ENCODE data around the gene MAP7.
"Not testable (repeated sequence)": the region's sequence is repeated elsewhere in the genome, so short reads cannot be mapped to it uniquely, and the experiment has no call there.

Gene MAP7

DNA sequence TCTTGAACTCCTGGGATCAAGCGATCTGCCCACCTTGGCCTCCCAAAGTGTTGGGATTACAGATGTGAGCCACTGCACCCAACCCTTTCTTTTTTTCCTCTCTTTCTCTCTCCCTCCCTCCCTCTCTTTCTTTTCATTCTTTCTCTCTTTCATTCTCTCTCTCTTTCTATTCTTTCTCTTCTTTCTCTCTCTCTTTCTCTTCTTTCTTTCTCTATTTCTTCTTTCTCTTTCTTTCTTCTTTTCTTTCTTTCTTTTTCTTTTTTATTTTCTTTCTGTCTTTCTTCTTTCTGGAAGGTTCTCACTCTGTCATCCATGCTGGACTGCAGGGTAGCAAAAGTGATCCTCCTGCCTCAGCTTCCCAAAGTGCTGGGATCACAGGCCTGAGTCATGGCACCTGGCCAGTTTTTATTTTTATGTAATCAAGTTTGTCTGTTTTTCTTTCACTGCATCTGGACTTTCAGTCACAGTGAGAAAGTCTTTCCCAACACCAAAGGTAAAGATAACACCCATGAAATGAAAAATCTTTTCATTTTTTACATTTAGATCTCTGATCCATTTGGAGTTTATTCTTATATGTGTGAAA is 240.4 kb downstream of the MAP7 start:
- DNase-seq (ENCODE audit: low read depth in 2 of 2, low spot score in 1 of 2) = no peak

- DNase-seq (ENCODE audit: low read depth in 2 of 2, low spot score in 1 of 2) = no peak
These were observed 241.1 kb downstream of the MAP7 start for GRCh38 chr6:136309171-136309570.

DNA sequence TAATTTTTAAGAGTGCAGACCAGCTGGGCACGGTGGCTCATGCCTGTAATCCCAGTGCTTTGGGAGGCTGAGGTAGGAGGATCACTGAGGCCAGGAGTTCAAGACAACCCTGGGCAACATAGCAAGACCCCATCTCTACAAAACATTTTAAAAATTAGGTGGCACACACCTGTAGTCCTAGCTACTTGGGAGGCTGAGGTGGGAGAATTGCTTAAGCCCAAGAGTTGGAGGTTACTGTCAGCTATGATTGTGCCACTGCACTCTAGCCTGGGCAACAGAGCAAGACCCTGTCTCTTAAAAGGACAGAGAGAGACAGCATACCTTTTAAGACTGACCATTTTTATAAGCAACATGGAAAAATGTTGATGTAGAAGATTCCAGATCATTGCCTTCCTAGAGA is 241.8 kb downstream of the MAP7 start:
- not testable (repeated sequence) for DNase-seq (ENCODE audit: low read depth in 2 of 2, low spot score in 1 of 2)

DNA sequence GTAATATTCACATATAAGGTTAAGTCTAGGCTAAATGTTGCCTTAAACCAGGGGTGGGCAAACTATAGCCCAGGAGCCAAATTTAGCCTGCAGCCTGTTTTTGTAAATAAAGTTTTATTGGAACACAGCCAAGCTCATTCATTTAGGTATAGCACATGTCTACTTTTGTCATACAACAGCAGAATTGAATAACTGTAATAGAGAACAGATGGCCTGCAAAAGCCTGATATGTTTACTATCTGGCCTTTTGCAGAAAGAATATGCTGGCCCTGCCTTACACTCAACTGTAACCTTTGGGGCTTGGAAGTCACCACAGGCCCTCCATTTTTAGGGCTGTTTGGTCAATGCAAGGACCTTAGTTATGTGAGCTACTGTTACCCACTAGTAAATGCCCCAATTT is 242.9 kb downstream of the MAP7 start:
- no peak for DNase-seq (ENCODE audit: low read depth in 2 of 2, low spot score in 1 of 2)

DNA sequence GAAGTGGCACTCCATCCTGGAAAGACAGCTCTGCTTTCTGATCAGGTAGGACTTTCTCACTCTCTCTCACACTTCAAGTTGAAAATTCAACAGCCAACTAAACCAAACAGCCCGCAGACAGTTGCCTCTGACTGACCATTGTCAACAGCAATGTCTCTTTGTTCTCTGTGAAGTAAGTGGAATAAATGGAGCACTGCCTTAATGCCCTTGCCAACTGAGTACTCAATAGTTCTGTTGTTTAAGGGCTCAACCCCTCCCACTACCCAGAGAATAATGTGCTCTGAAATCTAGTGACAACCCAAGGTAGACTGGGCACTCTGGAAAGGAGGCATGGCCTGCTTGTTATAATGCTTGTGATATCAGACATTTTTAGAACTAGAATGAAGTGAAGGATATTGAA is 243.8 kb downstream of the MAP7 start:
- no peak for DNase-seq (ENCODE audit: low read depth in 2 of 2, low spot score in 1 of 2)

- DNase-seq (ENCODE audit: low read depth in 2 of 2, low spot score in 1 of 2) = no peak
These were observed 245.8 kb downstream of the MAP7 start for GRCh38 chr6:136304410-136304809.

GRCh38 chr6:136303516-136303915 is 246.7 kb downstream of the MAP7 start:
- DNase-seq (ENCODE audit: low read depth in 2 of 2, low spot score in 1 of 2) = no peak

- DNase-seq (ENCODE audit: low read depth in 2 of 2, low spot score in 1 of 2) = no peak
These were observed 255.6 kb downstream of the MAP7 start for GRCh38 chr6:136294621-136295020.

Measured in stimulated activated CD8-positive, alpha-beta memory T cell treated with anti-CD3 and anti-CD28 coated beads, Interleukin-4, amount 100 ng/mL, for 1 hour (primary cell).